ENCODE measurements around the gene FAS.

Gene FAS

GRCh38 chr10:88971221-88972061 lies 19.2 kb upstream of the FAS start:
- no peak for DNase-seq (ENCODE audit: low read depth in 2 of 2)

GRCh38 chr10:88974012-88974411 lies 16.6 kb upstream of the FAS start:
- DNase-seq (ENCODE audit: low read depth in 2 of 2): no peak

GRCh38 chr10:88974446-88975376 lies 15.9 kb upstream of the FAS start:
- DNase-seq (ENCODE audit: low read depth in 2 of 2): no peak

- DNase-seq (ENCODE audit: low read depth in 2 of 2): no peak
Measured at GRCh38 chr10:88975377-88975720, 15.2 kb upstream of the FAS start.

- no peak for DNase-seq (ENCODE audit: low read depth in 2 of 2)
Measured at GRCh38 chr10:88978463-88978862, 12.1 kb upstream of the FAS start.

- no peak for DNase-seq (ENCODE audit: low read depth in 2 of 2)
Measured at GRCh38 chr10:88979153-88979562, 11.4 kb upstream of the FAS start.

GRCh38 chr10:88979603-88980002 lies 11.0 kb upstream of the FAS start:
- DNase-seq (ENCODE audit: low read depth in 2 of 2): no peak

- no peak for DNase-seq (ENCODE audit: low read depth in 2 of 2)
Measured at GRCh38 chr10:88980247-88980646, 10.4 kb upstream of the FAS start.

- no peak for DNase-seq (ENCODE audit: low read depth in 2 of 2)
Measured at GRCh38 chr10:88980800-88981199, 9.8 kb upstream of the FAS start.

GRCh38 chr10:88981435-88981834 lies 9.2 kb upstream of the FAS start:
- no peak for DNase-seq (ENCODE audit: low read depth in 2 of 2)

- no peak for DNase-seq (ENCODE audit: low read depth in 2 of 2)
Measured at GRCh38 chr10:88982366-88982765, 8.2 kb upstream of the FAS start.

GRCh38 chr10:88983206-88983605 lies 7.4 kb upstream of the FAS start:
- no peak for DNase-seq (ENCODE audit: low read depth in 2 of 2)

GRCh38 chr10:88983939-88984338 lies 6.7 kb upstream of the FAS start:
- no peak for DNase-seq (ENCODE audit: low read depth in 2 of 2)

- no peak for DNase-seq (ENCODE audit: low read depth in 2 of 2)
Measured at GRCh38 chr10:88984525-88984924, 6.1 kb upstream of the FAS start.

- no peak for DNase-seq (ENCODE audit: low read depth in 2 of 2)
Measured at GRCh38 chr10:88986549-88987242, 3.9 kb upstream of the FAS start.

- DNase-seq (ENCODE audit: low read depth in 2 of 2): no peak
Measured at GRCh38 chr10:88987243-88987725, 3.3 kb upstream of the FAS start.

- DNase-seq (ENCODE audit: low read depth in 2 of 2): no peak
Measured at GRCh38 chr10:88987840-88988239, 2.8 kb upstream of the FAS start.

GRCh38 chr10:88989423-88989822 lies 1.2 kb upstream of the FAS start:
- DNase-seq (ENCODE audit: low read depth in 2 of 2): no peak

- no peak for DNase-seq (ENCODE audit: low read depth in 2 of 2)
Measured at GRCh38 chr10:88989824-88990383, 694 bp upstream of the FAS start.

- peak; percentile 45 to 47 for DNase-seq (ENCODE audit: low read depth in 2 of 2)
Measured at GRCh38 chr10:88991161-88991898, 732 bp downstream of the FAS start.

- DNase-seq (ENCODE audit: low read depth in 2 of 2): no peak
Measured at GRCh38 chr10:88991899-88992320, 1.3 kb downstream of the FAS start.

All from activated CD8-positive, alpha-beta memory T cell treated with anti-CD3 and anti-CD28 coated beads for 4 hours (primary cell).